ENCODE measurements around the gene TACC2.

The TACC2 gene

GRCh38 chr10:122196218-122196617, 207.3 kb downstream of the TACC2 start:
- no peak overlapping the region for H3K27ac ChIP-seq (ENCODE audit: low read depth, low read length, poor library complexity, severe bottlenecking)
- H4K20me1 ChIP-seq (ENCODE audit: insufficient read depth, low read length) = no peaks in the 10 kb centered on the region
- H2AFZ ChIP-seq (ENCODE audit: low read length) = no peak overlapping the region
- no peaks in the 10 kb centered on the region for H3K4me1 ChIP-seq (ENCODE audit: insufficient read depth, low read length, severe bottlenecking)
- H3K4me3 ChIP-seq (ENCODE audit: low read depth, low read length, poor library complexity, severe bottlenecking) = no peak overlapping the region
- TF ChIP-seq EZH2 (IDR thresholded peaks at IDR 0.05; ENCODE audit: borderline replicate concordance, low read length) = no peak
- no peak for TF ChIP-seq CTCF (IDR thresholded peaks at IDR 0.05; ENCODE audit: low read length)
- H3F3A ChIP-seq (ENCODE audit: insufficient read depth, low read length) = no peaks in the 10 kb centered on the region
- no peak overlapping the region for H3K4me2 ChIP-seq (ENCODE audit: low read length)
- H3K36me3 ChIP-seq (ENCODE audit: insufficient read depth, low read length) = no peaks in the 10 kb centered on the region
- no peaks in the 10 kb centered on the region for H3K9me2 ChIP-seq (ENCODE audit: low read depth, low read length)
- H3K9ac ChIP-seq (ENCODE audit: low read length) = no peak overlapping the region
- H3K27me3 ChIP-seq (ENCODE audit: insufficient read depth, low read length) = no peaks in the 10 kb centered on the region
- H3K9me3 ChIP-seq (ENCODE audit: low read length) = no peaks in the 10 kb centered on the region
- H3K79me2 ChIP-seq (ENCODE audit: insufficient read depth, low read length) = no peaks in the 10 kb centered on the region

- H3K79me2 ChIP-seq (ENCODE audit: insufficient read depth, low read length) = no peaks in the 10 kb centered on the region
- H3K9me3 ChIP-seq (ENCODE audit: low read length) = no peaks in the 10 kb centered on the region
- H3K4me1 ChIP-seq (ENCODE audit: insufficient read depth, low read length, severe bottlenecking) = no peaks in the 10 kb centered on the region
- no peaks in the 10 kb centered on the region for H3K9me2 ChIP-seq (ENCODE audit: low read depth, low read length)
- H3K27me3 ChIP-seq (ENCODE audit: insufficient read depth, low read length) = no peaks in the 10 kb centered on the region
- H3K27ac ChIP-seq (ENCODE audit: low read depth, low read length, poor library complexity, severe bottlenecking) = no peak overlapping the region
- H3F3A ChIP-seq (ENCODE audit: insufficient read depth, low read length) = no peaks in the 10 kb centered on the region
- no peaks in the 10 kb centered on the region for H4K20me1 ChIP-seq (ENCODE audit: insufficient read depth, low read length)
- no peak overlapping the region for H3K9ac ChIP-seq (ENCODE audit: low read length)
- H3K36me3 ChIP-seq (ENCODE audit: insufficient read depth, low read length) = no peaks in the 10 kb centered on the region
- TF ChIP-seq CTCF (IDR thresholded peaks at IDR 0.05; ENCODE audit: low read length) = no peak
- TF ChIP-seq EZH2 (IDR thresholded peaks at IDR 0.05; ENCODE audit: borderline replicate concordance, low read length) = no peak
- H2AFZ ChIP-seq (ENCODE audit: low read length) = no peak overlapping the region
- H3K4me2 ChIP-seq (ENCODE audit: low read length) = no peak overlapping the region
- H3K4me3 ChIP-seq (ENCODE audit: low read depth, low read length, poor library complexity, severe bottlenecking) = no peak overlapping the region
These were observed 208.8 kb downstream of the TACC2 start for GRCh38 chr10:122197611-122198222.

- H3K79me2 ChIP-seq (ENCODE audit: insufficient read depth, low read length) = no peaks in the 10 kb centered on the region
- H2AFZ ChIP-seq (ENCODE audit: low read length) = no peak overlapping the region
- no peaks in the 10 kb centered on the region for H3K27me3 ChIP-seq (ENCODE audit: insufficient read depth, low read length)
- no peak overlapping the region for H3K27ac ChIP-seq (ENCODE audit: low read depth, low read length, poor library complexity, severe bottlenecking)
- H3F3A ChIP-seq (ENCODE audit: insufficient read depth, low read length) = no peaks in the 10 kb centered on the region
- H3K9me3 ChIP-seq (ENCODE audit: low read length) = no peaks in the 10 kb centered on the region
- no peaks in the 10 kb centered on the region for H3K36me3 ChIP-seq (ENCODE audit: insufficient read depth, low read length)
- no peaks in the 10 kb centered on the region for H3K9me2 ChIP-seq (ENCODE audit: low read depth, low read length)
- TF ChIP-seq EZH2 (IDR thresholded peaks at IDR 0.05; ENCODE audit: borderline replicate concordance, low read length) (no peak), CTCF (IDR thresholded peaks at IDR 0.05; ENCODE audit: low read length) (no peak)
- H3K4me1 ChIP-seq (ENCODE audit: insufficient read depth, low read length, severe bottlenecking) = no peaks in the 10 kb centered on the region
- no peak overlapping the region for H3K4me2 ChIP-seq (ENCODE audit: low read length)
- H4K20me1 ChIP-seq (ENCODE audit: insufficient read depth, low read length) = no peaks in the 10 kb centered on the region
- H3K4me3 ChIP-seq (ENCODE audit: low read depth, low read length, poor library complexity, severe bottlenecking) = no peak overlapping the region
- no peak overlapping the region for H3K9ac ChIP-seq (ENCODE audit: low read length)
These were observed 209.7 kb downstream of the TACC2 start for GRCh38 chr10:122198631-122199030.
